HG03280 (cell line): ENCODE measurements around the gene PACS2.
"Not testable (repeated sequence)": the region's sequence is repeated elsewhere in the genome, so short reads cannot be mapped to it uniquely, and the experiment has no call there.

Experiments
- ATAC-seq: cut with Tn5 transposase; IDR thresholded peaks from one replicate; pipeline ENCODE4 v1.9.1; 2021; ENCODE audit warnings: mild to moderate bottlenecking, moderate library complexity; ENCODE audit not compliant: unreplicated experiment

PACS2 gene

DNA sequence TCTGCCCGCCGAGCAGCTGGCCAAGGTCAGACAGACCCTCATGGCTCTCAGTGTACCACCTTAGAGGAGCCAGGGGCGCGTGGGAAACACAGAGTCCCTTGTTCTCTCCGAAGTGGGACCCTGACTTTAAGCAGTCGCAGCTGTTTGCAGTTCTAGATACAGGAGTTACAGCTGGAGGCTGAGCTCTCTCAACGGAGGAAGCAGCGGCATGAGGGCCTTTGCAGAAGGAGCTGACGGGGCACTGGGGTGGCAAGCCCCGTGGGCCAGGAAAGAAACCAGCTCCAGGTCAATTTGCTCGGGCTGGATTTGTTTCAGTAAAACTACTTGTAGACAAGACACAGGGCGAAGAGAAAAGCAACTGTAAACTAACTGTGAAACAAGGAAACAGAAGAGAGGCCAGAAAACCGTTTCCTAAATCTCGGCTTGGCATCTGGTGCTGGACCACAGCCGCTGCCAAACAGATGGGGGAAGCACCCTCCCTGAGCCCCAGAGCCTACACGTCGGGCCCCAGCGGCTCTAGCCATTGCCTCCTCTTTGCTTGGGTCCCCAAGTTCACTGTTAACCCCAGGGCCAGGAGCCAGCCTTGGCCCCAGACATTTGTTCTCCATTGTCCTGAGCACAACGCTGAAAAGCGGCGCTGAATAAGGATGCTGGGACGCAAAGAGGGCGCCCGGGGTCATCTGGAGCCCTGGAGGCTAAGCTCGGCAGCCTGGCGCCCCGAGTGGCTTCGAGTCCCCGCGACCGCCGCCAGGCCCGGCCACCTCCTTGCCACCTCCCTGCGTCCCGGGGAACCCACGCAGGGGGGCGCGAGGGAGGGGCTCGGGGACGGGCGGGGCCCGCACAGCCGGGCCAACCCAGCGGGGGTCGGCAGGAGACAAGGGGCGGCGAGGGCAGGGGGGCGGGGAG is 914 bp upstream of the PACS2 start:
- ATAC-seq = peak; percentile 15

DNA sequence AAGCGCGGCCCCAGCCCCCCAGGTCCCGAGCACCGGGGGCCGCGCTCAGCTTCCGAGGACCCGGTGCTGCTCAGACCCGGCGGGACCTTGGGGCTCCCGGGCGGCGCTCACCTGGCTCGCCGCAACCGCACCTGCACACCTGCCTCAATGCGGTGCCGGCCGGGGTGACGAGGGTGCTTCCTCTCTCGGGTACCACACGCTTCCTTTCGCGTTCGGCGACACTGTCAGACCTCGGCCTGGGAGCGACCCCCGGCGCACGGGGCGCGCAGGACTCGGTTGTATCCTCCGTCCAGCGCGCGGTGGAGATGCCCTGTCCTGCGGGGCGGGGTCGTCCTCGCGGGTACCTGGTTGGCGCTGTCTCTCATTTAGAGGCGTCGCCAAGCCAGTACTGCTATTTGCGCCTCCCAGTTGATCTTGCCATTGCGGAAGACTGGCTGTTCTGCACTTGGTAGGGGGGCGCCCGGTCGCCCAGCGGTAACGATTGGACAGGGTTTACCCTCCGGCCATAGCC is 718 bp downstream of the PACS2 start:
- ATAC-seq = peak; percentile 8

DNA sequence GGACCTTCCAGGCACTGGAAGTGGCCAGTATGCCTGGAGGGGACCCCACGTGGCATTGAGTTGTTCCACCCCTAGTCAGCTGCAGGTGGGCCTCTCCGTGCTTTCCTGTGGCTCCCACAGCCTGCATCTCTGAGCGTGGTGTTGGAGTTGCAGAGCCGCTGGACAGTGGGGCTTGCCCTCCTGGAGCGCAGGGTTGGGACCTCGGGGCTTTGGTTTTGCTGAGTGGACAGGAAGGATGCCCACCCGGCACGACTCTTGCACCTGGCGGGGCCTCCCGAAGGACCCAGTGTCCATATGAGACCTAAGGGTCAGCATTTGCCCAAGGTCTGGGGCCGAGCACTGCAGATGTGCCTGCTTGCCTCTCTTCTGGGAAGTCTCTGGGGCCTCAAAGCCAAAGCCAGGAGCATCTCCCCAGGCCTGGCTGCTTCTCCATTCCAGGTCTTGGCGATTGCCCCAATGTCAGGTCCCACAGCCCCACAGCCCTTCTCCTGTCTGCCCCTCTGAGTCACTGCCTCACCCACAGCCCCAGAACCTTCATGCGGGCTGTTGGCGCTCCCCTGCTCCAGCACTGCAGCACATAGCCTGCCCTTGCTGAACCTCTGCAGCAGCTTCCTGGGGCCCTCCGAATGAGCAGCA is 1.5 kb downstream of the PACS2 start:
- ATAC-seq = no peak

DNA sequence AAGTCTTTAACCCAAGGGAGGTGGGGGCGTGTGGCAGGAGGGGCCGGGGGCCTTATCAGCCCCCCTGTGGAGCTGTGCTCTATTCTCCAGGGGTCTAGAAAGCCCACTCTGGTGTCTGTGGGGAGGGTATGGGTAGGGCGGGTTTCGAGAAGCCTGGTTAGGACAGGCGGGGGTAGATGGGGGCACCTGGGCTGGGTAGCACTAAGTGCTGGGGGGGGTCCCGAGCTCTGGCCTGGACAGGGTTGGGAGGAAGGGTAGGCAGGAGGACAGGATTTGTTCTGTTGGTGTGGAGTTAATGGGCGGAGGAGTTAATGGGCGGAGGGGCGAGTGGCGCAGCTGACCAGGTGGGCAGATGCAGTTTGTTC is 2.0 kb downstream of the PACS2 start:
- no peak for ATAC-seq

DNA sequence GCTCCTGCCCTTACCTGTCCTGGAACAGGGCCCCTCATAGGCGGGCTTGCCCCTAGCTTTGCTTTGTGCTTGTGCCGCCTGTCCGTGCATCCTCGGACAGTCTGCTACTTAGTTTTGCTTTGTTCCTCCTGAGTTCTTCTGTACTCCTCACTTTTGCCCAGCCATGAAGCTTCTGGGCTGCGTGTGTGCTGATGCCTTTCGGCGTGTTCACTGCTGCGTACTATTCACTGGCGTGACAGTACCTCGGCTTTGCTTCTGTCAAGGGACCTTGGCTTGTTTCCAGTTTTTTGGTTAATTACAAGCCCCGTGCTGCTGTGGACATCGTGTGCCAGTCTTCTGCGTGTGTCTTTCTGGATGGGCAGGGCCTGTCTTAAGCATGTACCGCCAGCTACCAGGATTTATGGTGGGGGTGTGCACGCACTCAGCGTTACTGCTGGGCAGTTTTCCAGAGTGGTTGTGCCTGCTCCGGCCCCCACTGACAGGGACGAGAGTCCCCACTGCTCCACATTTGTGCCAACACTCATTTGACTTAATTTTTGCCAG is 2.5 kb downstream of the PACS2 start:
- no peak for ATAC-seq

DNA sequence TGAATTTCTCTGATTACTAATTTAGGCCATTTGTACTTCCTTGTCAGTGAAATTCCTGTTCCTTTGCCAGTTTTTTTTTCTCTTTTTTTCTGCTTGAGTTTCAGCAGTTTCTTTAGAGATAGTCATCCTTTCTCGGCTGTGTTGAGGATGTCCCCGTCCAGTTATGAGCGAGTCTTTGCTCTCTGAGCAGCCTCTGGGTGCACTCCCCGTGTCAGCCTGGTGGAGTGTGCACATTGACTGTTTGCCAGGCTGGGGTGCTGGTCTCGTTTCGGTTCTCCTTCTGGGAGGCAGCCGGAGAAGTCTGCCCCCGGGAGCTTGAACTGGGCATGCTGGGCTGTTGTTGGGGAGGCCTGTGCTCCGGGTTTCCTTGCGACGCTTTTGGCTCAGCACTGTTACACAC is 3.0 kb downstream of the PACS2 start:
- ATAC-seq = no peak

DNA sequence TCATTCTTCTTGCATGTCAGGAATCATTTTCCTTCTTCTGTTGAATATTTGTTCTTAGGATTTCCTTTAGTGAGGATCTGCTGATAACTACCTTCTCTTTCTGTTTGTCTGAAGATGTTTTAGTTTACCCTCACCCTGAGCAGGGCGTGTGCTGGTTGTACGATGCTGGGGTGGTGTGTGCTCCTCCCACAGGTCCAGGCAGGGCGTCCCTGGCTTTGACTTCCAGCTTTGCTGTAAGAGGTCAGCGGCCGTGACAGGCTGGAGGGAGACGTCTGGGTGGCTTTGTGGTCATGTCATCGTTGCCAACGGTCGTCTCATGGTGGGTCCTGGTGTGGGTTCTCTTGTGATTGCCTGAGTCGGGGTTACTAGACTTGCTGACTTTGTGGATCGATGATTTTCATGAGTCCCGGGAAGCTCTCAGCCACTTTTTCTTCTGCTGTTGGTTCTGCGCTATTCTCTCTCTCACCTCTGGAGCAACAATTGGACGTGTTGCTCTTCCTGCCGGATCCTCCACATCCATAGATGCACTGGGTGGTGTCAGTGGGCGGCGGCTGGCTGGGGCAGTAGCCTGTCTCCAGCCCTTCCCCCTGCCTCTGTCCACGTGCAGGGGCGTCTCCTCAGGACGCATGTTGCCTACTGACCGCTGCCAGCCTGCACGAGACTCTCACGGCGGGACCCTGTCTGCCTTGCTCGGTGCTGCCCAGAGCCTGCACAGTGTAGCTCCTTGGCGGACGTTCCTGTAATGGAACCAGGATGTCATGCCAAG is 8.4 kb downstream of the PACS2 start:
- no peak for ATAC-seq

DNA sequence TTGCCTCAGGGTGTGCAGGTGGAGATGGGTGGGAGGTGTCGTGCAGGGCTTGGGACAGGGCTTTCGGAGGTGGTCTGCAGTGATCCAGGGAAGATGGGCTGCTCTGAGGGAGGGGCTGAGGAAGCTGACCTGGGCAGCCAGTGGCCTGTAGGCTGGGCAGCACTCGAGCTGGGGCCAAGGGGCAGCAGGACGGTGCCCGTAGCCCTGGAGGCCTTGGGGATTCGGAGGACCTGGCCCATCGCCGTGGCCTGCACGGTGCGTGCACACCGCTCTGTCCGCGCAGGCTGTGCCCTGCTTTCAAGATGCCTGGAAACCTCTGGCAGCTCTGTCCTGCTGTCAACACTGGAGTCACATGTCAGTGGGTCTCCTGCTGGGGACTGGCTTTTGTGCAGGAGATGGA is 9.1 kb downstream of the PACS2 start:
- ATAC-seq = no peak

DNA sequence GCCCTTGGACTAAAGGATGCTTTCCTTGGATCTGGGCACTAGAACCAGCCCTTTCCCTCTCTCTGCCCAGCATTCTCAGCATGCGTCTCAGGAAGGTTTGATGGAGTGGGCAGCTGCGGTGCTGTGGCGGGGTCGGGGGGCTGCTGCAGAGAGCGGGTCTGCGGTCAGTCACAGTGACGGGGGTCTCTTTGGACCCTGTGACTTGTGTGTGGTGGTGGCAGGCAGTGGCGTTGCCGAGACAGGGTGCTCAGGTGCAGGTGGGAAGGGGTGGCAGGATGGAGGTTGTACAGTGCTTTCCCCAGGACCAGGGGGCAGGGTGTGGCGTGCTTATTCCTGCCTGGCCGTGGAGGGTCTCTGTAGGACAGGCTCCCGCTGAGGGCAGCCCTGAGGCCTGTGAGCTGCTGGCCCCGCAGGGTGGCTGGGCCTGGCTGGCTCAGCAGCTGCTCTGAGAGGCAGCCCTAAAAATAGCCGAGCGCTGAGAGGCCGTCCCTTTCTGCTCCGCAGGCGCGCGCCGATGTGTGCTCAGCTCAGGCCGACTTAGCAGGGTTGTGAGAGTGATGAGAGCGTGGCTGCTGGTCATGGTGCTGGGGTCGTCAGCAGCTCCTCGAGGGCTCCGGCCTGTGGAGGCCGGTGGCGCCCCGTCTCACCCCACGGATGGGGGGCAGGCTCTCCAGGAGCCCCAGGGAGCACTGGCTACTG is 9.7 kb downstream of the PACS2 start:
- ATAC-seq = no peak

DNA sequence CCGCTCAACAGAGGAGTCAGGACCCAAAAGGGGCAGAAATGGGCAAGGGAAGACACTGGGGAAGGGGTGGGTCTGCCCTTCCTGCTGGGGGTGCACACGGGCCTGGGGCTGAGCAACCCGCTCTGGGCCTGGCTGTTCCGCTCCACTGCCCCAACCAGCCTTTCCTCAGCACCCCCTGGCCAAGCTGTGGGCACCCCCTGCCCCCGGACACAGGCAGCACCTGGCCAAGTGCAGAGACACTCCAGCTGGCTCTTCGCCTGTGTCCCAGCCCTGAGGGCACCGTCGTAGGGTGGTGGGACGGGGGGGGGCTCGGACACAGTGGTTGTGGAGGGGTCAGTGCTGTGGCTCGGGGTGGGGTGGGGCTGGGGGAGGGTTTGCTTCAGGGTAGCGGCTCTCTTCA is 10.3 kb downstream of the PACS2 start:
- ATAC-seq = no peak

DNA sequence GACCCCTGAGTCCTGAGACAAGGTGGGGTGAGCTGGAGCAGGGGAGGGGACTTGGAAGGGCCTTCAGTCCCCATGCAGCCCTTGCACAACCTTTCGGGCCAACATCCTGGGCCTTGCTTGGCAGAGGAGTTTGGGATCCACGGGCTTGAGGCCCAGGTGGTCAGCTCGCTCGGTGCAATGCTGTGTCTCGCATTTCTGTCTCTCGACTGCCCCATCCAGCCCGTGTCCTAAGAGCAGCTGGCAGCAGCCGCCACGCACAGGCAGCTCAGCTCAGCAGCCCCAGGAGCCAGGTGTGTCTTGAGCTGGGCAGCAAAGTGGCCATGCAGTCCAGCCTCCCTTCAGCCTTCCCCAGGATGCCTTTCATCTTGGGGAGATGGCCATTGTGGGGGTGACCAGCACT is 10.8 kb downstream of the PACS2 start:
- no peak for ATAC-seq

DNA sequence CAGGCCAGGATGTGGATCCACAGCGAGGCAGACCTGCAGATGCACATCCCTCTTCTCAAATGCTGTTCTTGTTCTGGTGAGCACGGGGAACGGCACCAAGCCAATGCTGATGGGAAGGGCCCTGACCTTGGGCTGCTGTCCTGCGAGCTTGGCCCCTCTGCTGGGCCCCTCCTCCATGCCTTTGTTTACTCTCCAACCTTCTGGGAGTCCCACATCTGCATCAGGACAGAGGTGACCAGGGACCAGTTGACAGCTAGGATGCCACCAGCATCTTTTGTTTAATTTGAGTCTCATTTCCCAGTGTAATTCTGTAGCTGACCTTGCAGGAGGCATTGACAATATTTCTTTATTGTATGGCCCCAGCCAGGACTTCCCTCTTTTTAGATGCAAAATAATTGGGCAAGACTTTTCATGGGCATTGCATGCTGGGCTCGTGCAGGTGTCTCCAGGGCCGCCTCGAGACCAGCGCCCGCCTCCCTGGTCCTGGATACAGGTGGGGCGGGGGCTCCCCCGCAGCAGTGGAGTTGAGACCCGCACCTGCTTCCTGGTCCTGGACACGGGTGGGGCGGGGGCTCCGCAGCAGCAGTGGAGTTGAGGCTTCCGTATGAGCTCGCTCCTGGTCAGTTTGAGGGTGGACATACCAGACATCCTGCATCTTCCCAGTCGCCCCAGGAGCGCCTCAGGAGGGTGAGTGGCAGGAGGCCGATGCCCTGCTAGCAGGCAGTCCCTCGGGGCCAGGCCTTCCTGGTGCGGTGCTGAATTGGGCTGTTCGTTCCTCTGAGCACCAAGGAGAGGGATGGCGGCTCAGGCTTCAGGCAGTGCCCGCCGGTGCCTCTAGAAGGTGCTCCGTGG is 11.4 kb downstream of the PACS2 start:
- no peak for ATAC-seq

DNA sequence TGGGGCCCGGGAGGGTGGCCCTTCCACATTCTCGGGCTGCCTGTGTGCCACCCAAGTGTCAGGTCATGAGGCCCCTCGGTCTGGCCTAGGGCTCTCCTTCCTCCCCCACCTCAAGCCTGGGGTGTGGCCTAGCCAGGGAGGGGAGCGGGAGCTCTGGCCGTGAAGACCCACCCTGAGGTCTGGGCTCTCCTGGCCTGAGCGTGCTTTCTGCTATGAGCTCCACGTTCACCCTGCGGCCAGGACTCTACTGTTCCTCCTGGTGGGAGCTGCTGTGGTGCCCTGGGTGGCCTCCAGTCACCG is 12.0 kb downstream of the PACS2 start:
- no peak for ATAC-seq

DNA sequence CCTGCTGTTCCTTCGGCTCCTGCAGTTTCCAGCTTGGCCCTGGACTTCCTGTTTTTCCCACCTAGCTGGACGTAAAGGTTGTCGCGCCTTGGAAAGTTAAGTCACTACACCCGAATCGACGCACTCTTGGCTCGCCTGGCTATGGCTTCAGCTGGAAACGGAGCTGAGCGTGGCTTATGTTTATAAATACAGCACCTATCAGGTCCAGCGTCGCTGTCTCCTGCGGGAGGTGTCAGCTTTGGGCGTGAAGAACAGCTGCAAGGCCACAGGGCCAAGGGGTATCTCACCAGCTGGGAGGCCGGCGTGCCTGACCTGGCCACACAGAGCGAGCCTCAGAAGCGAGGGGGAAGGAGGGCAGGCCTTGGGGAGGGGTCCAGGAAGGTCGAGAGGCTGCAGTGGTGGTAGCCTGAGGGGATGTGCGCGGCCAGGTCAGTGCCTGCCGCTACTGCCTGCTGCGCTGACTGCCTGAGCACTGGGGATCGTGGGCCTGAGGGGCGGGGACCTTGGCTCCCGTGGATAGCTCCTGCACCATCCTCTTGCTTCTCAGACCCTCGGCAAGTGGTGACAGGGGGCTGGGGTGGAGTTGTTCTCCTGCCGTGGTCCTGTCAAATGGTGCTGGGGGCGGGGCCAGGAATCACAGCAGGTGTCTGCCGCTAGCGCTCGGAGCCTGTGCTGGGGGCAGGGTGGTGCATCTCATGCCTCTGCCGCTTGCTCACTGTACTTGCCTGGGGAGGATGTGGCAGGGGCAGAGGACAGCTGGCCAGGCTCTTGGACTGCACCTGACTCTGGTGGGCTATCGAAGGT is 12.5 kb downstream of the PACS2 start:
- no peak for ATAC-seq

DNA sequence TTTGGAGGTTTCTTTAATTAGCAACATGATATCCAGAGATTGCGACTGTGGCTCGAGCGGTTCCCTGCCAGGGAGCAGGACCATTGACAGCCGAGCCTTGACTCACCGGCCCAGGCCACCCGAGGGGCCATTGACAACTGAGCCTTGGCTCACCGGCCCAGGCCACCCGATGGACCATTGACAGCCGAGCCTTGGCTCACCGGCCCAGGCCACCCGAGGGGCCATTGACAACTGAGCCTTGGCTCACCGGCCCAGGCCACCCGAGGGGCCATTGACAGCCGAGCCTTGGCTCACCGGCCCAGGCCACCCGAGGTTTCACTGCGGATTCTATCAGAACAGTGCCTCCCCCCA is 13.1 kb downstream of the PACS2 start:
- ATAC-seq = not testable (repeated sequence)

DNA sequence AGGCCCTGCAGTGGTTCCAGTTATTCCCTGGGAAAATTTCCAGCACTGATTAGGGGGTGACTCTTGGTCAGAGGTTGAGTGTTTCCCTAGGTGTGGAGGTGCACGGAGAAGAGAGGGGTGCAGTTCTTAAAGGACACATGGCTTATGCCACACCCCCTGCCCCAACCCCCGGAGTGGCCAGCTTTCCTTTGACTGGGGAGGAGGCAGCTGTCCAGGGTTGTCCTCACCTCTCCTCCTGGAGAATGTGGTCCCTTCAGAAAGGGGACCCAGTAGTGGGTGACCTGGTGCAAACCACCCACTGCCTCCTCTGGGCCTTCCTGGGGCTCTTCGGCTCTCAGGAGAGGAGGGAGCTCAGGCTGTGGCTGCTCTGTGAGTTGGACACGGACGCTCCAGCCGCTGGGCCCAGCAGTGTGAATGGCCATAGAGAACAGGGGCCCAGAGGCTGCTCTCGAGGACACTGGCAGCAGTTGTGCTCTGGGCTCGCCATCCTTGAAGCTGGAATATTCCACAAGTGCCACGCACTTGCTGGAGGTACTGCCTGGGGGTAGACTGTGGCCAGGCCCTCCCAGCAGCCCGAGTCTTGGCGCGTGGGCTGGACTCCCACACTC is 13.6 kb downstream of the PACS2 start:
- ATAC-seq = no peak

DNA sequence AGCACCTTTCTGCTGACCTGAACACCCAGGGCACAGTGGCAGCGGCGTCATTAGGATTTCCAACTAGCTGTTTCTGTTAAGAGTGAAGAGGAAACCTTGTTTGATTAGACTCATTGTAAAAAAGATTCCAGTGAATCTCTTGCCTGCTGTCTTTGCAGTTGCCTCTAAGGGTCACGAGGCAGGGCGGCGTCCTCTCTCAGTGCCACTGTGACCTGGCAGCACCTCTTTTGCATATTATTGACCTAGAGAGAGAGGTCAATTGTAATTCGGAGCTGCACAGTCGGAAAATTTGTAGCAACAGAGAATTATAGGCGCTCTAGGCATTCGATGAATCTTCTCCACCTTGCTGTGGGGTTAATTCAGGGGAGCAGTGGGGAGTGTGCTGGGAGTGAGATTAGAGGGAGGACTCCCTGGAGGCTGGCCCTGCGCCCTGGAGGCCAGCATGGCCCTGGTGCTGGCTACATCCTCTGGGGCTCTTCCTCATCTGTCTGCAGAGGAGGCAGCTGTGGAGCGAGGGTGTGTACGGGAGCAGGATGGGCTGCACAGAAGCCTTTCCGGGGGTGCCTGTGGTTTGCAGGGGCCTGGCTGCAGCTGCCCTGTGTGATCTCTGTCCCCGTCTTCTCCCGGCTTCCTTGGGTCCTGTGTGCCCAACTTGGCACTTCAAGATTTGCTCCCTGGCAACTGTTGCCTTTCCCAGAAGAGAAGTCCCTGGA is 14.3 kb downstream of the PACS2 start:
- ATAC-seq = no peak
